ENCODE results near the gene FGFBP1.

DNA sequence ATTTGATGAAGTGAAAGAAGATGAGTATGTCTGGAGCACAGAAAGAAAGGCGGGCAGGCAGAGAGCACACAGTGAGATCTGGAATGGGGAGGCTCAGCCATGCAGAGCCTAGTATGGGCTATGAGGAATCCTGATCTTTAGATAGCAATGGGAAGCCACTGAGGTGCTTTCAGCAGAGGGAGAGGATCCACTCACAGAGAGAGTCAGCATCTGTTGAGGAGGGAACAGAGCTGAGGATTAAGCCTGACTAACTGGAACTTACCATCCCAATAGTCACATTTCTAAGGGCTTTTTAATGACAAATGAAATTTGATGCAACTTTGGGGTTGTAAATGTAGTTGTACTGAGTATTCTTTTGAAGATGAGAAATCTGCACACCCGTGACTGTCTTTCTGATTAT is 45.1 kb upstream of the FGFBP1 start:
- no peak for TF ChIP-seq EZH2phosphoT487 (IDR thresholded peaks at IDR 0.05; ENCODE audit: borderline replicate concordance, low read length)
- TF ChIP-seq CTCF (conservative IDR thresholded peaks at IDR 0.05; ENCODE audit: low read depth, low read length): no peak
